Panc1 (cell line): Measurements from ENCODE around the gene TAF5L. TPM values are rescaled to one million over a fixed set of nuclear protein-coding genes. Genes with fewer than 3 reads are reported as not detected.

Source experiments
- ATAC-seq: fragments of 200-7000 bp; cut with Tn5 transposase; 2 replicates; pipeline ENCODE4 v1.9.1; 2020; ENCODE audit warnings: mild to moderate bottlenecking, moderate library complexity
- BruUV-seq: library from RNA; stranded (reverse); fragments of 400-500 nt; replicated peaks from 2 replicates; lab custom pipeline; 2021; lab: Mats Ljungman, UMichigan
- CTCF ChIA-PET: fragments of 300-600 bp; sonication (Branson Sonifier 250); formaldehyde crosslinking; loops from one replicate; lab custom pipeline; 2022; ENCODE audit warnings: antibody characterized with exemption; lab: Charles Lee
- POLR2A ChIA-PET: fragments of 300-600 bp; sonication (Branson Sonifier 250); formaldehyde crosslinking; loops from one replicate; lab custom pipeline; 2022; ENCODE audit warnings: antibody characterized with exemption; lab: Charles Lee
- DNase-seq: peaks from one replicate; pipeline ENCODE4 v3.0.0-alpha.2; 2010; ENCODE audit warnings: low read depth, low spot score
- H3K27ac ChIP-seq: 2 replicates; pipeline ENCODE4 v1.5.1; 2011; ENCODE audit warnings: mild to moderate bottlenecking, low read length, inconsistent platforms
- H3K27me3 ChIP-seq: fragments of 200-500 bp; sonication (Bioruptor generic); 2 replicates; pipeline ENCODE4 v1.6.0; 2014; ENCODE audit warnings: low read length, inconsistent platforms; ENCODE audit not compliant: control insufficient read depth, insufficient read depth
- H3K36me3 ChIP-seq: fragments of 200-500 bp; sonication (Bioruptor generic); 2 replicates; pipeline ENCODE4 v1.5.1; 2014; ENCODE audit warnings: inconsistent platforms, mild to moderate bottlenecking, low read length, moderate library complexity; ENCODE audit not compliant: control insufficient read depth, insufficient read depth
- H3K4me1 ChIP-seq: 2 replicates; pipeline ENCODE4 v1.5.1; 2011; ENCODE audit warnings: inconsistent platforms, mild to moderate bottlenecking, low read length, moderate library complexity; ENCODE audit not compliant: control insufficient read depth, insufficient read depth
- H3K4me3 ChIP-seq, 2 experiments: 2 replicates each; pipeline ENCODE4 v1.5.1; 2011 to 2012; ENCODE audit warnings: low read depth in 2 of 2, low read length in 2 of 2, mild to moderate bottlenecking in 2 of 2, inconsistent platforms in 1 of 2, moderate library complexity in 1 of 2
- H3K9me3 ChIP-seq: fragments of 200-500 bp; sonication (Bioruptor generic); 2 replicates; pipeline ENCODE4 v1.5.1; 2014; ENCODE audit warnings: low read depth, mild to moderate bottlenecking, inconsistent platforms, low read length, moderate library complexity; ENCODE audit not compliant: control insufficient read depth, insufficient read depth
- POLR2AphosphoS5 ChIP-seq: IDR thresholded peaks from 2 replicates; pipeline ENCODE4 v1.6.1; 2012; ENCODE audit warnings: mild to moderate bottlenecking, low read depth, low read length, moderate library complexity
- REST ChIP-seq, 2 experiments: IDR thresholded peaks; 2 replicates each; pipeline ENCODE4 v1.6.1; 2011 to 2012; ENCODE audit warnings: low read depth in 2 of 2, control low read depth in 1 of 2, low read length in 1 of 2, mild to moderate bottlenecking in 1 of 2, moderate library complexity in 1 of 2; ENCODE audit not compliant: insufficient read depth in 1 of 2
- SIN3A ChIP-seq: IDR thresholded peaks from 2 replicates; pipeline ENCODE4 v1.6.1; 2012; ENCODE audit warnings: low read depth, mild to moderate bottlenecking, low read length, moderate library complexity, borderline replicate concordance; ENCODE audit not compliant: insufficient read depth
- TCF7L2 ChIP-seq: IDR thresholded peaks from 2 replicates; pipeline ENCODE4 v1.6.1; 2011; ENCODE audit warnings: mild to moderate bottlenecking, low read depth, low read length, inconsistent platforms
- in situ Hi-C: cut with HindIII; loops from 2 replicates; pipeline ENCODE4 v1.10.0; 2016; ENCODE audit warnings: low sequenced_read_pairs, low pct_unique_long_range_greater_than_20kb
- intact Hi-C: fragments of 100-400 bp; cut with micrococcal nuclease; formaldehyde crosslinking; loops from one replicate; pipeline ENCODE4 v1.10.0; 2022; ENCODE audit not compliant: unreplicated experiment
- total RNA-seq: library from RNA; stranded (reverse); gene quantifications from one replicate; pipeline ENCODE4 v1.2.1, GENCODE V29; 2021; ENCODE audit not compliant: unreplicated experiment
- TF ChIP-seq, protein P1 (sequence below): fragments of 450-650 bp; IDR thresholded peaks from 2 replicates; pipeline ENCODE4 v1.5.1; 2017; ENCODE audit warnings: mild to moderate bottlenecking

The TAF5L gene
- total RNA-seq, 1 experiment from 2014 or later: 23.8 TPM

DNA sequence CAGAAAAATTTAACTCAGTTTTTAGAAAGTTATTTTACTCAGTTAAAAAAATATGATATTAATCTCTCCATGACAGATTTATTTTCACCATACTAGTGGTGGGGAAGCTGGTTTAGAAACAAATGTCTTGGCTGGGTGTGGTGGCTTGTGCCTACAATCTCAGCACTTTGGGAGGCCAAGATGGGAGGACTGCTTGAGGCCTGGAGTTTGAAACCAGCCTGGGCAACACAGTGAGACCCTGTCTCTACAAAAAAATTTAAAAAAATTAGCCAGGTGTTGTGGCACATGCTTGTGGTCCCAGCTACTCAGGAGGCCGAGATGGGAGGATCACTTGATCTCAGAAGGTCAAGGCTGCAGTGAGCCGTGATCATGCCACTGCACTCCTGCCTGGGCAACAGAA lies 17.3 kb downstream of the TAF5L start:
- ChIA-PET POLR2A (no interaction called here), CTCF (no interaction called here)
- Histone ChIP-seq H3K36me3 (peaks cover 32% of the 10 kb centered on the region), H3K27me3 (no peaks in the 10 kb centered on the region), H3K9me3 (no peaks in the 10 kb centered on the region), H3K4me1 (no peaks in the 10 kb centered on the region), H3K27ac (no peak overlapping the region), H3K4me3 (no peak overlapping the region)
- BruUV-seq: no TSS peak
- in situ Hi-C loops (no loop called here), intact Hi-C loops (no loop called here)
- DNase-seq (no peak), ATAC-seq (no peak)
- TF ChIP-seq SIN3A (no peak), POLR2AphosphoS5 (no peak), TCF7L2 (no peak)
- TF ChIP-seq, protein P1, sequence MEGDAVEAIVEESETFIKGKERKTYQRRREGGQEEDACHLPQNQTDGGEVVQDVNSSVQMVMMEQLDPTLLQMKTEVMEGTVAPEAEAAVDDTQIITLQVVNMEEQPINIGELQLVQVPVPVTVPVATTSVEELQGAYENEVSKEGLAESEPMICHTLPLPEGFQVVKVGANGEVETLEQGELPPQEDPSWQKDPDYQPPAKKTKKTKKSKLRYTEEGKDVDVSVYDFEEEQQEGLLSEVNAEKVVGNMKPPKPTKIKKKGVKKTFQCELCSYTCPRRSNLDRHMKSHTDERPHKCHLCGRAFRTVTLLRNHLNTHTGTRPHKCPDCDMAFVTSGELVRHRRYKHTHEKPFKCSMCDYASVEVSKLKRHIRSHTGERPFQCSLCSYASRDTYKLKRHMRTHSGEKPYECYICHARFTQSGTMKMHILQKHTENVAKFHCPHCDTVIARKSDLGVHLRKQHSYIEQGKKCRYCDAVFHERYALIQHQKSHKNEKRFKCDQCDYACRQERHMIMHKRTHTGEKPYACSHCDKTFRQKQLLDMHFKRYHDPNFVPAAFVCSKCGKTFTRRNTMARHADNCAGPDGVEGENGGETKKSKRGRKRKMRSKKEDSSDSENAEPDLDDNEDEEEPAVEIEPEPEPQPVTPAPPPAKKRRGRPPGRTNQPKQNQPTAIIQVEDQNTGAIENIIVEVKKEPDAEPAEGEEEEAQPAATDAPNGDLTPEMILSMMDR: no peak

DNA sequence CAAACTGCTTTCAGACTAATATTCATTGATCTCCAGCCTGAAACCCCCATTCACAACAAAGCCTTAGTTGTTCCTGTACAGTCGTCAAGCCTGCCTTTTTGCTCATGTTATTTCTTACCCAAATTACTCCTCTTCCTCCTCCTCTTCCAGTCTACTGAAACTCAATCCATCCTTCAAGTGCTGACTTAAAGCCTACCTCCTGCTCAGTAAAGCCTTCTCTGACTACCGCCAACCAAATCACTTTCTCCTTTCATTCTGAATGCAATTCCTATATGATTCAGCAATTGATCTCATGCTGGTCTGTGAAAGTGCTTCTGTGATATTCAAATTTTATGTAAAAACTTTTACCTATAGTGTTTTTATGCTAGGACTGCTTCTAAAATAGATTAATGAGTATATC lies 18.6 kb downstream of the TAF5L start:
- ChIA-PET CTCF (no interaction called here), POLR2A (no interaction called here)
- in situ Hi-C loops: no loop called here
- no peak for ATAC-seq
- Histone ChIP-seq H3K9me3 (no peaks in the 10 kb centered on the region), H3K4me1 (no peaks in the 10 kb centered on the region), H3K4me3 (no peak overlapping the region), H3K27ac (no peak overlapping the region), H3K27me3 (no peaks in the 10 kb centered on the region), H3K36me3 (peaks cover 37% of the 10 kb centered on the region)
- no TSS peak for BruUV-seq
- intact Hi-C loops: no loop called here
- no peak for DNase-seq
- TF ChIP-seq REST (IDR thresholded peaks at IDR 0.05; ENCODE audit: insufficient read depth in 1 of 2, low read depth in 2 of 2, low read length in 1 of 2) (no peak), POLR2AphosphoS5 (no peak), TCF7L2 (no peak), SIN3A (no peak)
- TF ChIP-seq, protein P1: no peak
